Neutrophil (primary cell): ENCODE measurements around the gene FAM229A.

ENCODE experiments used
- H3K27ac ChIP-seq: fragments of 200-600 bp; sonication (generic); 2 replicates; pipeline ENCODE4 v1.5.1; 2016; ENCODE audit warnings: mild to moderate bottlenecking, moderate library complexity
- H3K27me3 ChIP-seq: fragments of 200-600 bp; sonication (generic); 2 replicates; pipeline ENCODE4 v1.6.0; 2016; ENCODE audit warnings: mild to moderate bottlenecking
- H3K36me3 ChIP-seq: fragments of 200-600 bp; sonication (generic); 2 replicates; pipeline ENCODE4 v1.5.1; 2017
- H3K4me1 ChIP-seq, 2 experiments: fragments of 200-600 bp in 1 of 2; sonication (generic) in 1 of 2; 1 replicate in 1 of 2; 2 replicates in 1 of 2; pipeline versions ENCODE4 v1.5.1 to v1.6.1; 2013 to 2016; ENCODE audit warnings: low read depth in 1 of 2, low read length in 1 of 2, mild to moderate bottlenecking in 1 of 2, moderate library complexity in 1 of 2; ENCODE audit not compliant: control insufficient read depth in 1 of 2, insufficient read depth in 1 of 2
- H3K4me3 ChIP-seq, 2 experiments: fragments of 200-600 bp in 1 of 2; sonication (generic) in 1 of 2; 1 replicate in 1 of 2; 2 replicates in 1 of 2; pipeline ENCODE4 v1.5.1; 2013 to 2016; ENCODE audit warnings: low read depth in 1 of 2, low read length in 1 of 2, mild to moderate bottlenecking in 1 of 2, moderate library complexity in 1 of 2
- H3K9me3 ChIP-seq: fragments of 200-600 bp; sonication (generic); 2 replicates; pipeline ENCODE4 v1.5.1; 2016
- TF ChIP-seq, protein P1 (sequence below): fragments of 200-600 bp; sonication (generic); IDR thresholded peaks from 2 replicates; pipeline ENCODE4 v1.5.1; 2016; ENCODE audit warnings: antibody characterized with exemption

Gene FAM229A

GRCh38 chr1:32341971-32342370 is 20.3 kb downstream of the FAM229A start:
- H3K36me3 ChIP-seq = no peaks in the 10 kb centered on the region
- peaks cover 36 to 47% of the 10 kb centered on the region in 2 experiments for H3K4me1 ChIP-seq
- TF ChIP-seq, protein P1, sequence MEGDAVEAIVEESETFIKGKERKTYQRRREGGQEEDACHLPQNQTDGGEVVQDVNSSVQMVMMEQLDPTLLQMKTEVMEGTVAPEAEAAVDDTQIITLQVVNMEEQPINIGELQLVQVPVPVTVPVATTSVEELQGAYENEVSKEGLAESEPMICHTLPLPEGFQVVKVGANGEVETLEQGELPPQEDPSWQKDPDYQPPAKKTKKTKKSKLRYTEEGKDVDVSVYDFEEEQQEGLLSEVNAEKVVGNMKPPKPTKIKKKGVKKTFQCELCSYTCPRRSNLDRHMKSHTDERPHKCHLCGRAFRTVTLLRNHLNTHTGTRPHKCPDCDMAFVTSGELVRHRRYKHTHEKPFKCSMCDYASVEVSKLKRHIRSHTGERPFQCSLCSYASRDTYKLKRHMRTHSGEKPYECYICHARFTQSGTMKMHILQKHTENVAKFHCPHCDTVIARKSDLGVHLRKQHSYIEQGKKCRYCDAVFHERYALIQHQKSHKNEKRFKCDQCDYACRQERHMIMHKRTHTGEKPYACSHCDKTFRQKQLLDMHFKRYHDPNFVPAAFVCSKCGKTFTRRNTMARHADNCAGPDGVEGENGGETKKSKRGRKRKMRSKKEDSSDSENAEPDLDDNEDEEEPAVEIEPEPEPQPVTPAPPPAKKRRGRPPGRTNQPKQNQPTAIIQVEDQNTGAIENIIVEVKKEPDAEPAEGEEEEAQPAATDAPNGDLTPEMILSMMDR = no peak
- no peak overlapping the region for H3K4me3 ChIP-seq
- H3K27ac ChIP-seq = no peak overlapping the region
- H3K27me3 ChIP-seq = no peaks in the 10 kb centered on the region
- H3K9me3 ChIP-seq = no peaks in the 10 kb centered on the region

- H3K27ac ChIP-seq = no peak overlapping the region
- H3K4me1 ChIP-seq = peaks cover 43 to 54% of the 10 kb centered on the region in 2 experiments
- H3K9me3 ChIP-seq = no peaks in the 10 kb centered on the region
- no peaks in the 10 kb centered on the region for H3K36me3 ChIP-seq
- H3K27me3 ChIP-seq = no peaks in the 10 kb centered on the region
- no peak overlapping the region for H3K4me3 ChIP-seq
- TF ChIP-seq, protein P1 = no peak
These were observed 21.0 kb downstream of the FAM229A start for GRCh38 chr1:32341186-32341757.

- H3K36me3 ChIP-seq = no peaks in the 10 kb centered on the region
- H3K4me3 ChIP-seq = peak overlapping the region in 1 of 2 experiments; percentile 26
- H3K27me3 ChIP-seq = peaks cover 10% of the 10 kb centered on the region
- H3K4me1 ChIP-seq = peaks cover 46 to 55% of the 10 kb centered on the region in 2 experiments
- H3K9me3 ChIP-seq = no peaks in the 10 kb centered on the region
- H3K27ac ChIP-seq = peak overlapping the region; percentile 100
- TF ChIP-seq, protein P1 = no peak
These were observed 22.8 kb downstream of the FAM229A start for GRCh38 chr1:32339363-32339978.

DNA sequence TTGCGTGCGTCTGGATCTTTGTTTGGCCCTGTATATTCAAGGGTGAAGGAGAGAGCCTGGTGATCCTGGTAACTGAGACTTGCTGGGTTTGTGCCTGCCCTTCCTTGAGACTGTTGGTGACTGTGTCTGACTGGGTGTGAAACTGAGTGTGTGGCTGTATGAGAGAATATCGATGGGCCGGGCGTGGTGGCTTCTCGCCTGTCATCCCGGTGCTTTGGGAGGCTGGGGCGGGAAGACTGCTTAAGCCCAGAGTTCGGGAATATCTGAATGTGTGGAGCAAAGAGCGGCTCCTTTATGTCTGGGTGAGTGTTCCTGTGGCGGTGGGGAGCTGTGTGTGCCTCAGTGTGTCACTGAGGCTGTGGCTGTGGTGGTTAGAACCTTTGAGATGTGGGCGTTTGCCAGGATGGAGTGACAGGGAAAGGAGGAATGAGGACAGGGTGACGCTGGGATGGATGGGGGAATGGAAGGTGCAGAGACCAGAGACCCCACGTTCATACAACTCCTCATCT is 23.6 kb downstream of the FAM229A start:
- TF ChIP-seq, protein P1 = no peak
- Histone ChIP-seq H3K9me3 (no peaks in the 10 kb centered on the region), H3K4me1 (peaks cover 49 to 55% of the 10 kb centered on the region in 2 experiments), H3K27me3 (peaks cover 16% of the 10 kb centered on the region), H3K27ac (peak overlapping the region; percentile 100), H3K4me3 (peak overlapping the region in 1 of 2 experiments; percentile 72), H3K36me3 (no peaks in the 10 kb centered on the region)

GRCh38 chr1:32337855-32338636 is 24.2 kb downstream of the FAM229A start:
- Histone ChIP-seq H3K4me1 (peaks cover 49 to 55% of the 10 kb centered on the region in 2 experiments), H3K27ac (peak overlapping the region; percentile 100), H3K4me3 (peak overlapping the region; percentile 60 to 72), H3K9me3 (no peaks in the 10 kb centered on the region), H3K27me3 (peaks cover 16% of the 10 kb centered on the region), H3K36me3 (peaks cover 3% of the 10 kb centered on the region)
- TF ChIP-seq, protein P1 = no peak
